H1 (cell line): ENCODE results near the gene RNF125. TPM values are rescaled to one million over a fixed set of nuclear protein-coding genes. Genes with fewer than 3 reads are reported as not detected.

Source experiments
- CTCF ChIA-PET: fragments of 300-600 bp; sonication (Branson Sonifier 250); formaldehyde crosslinking; loops from one replicate; lab custom pipeline; 2021; ENCODE audit not compliant: partially characterized antibody; lab: Charles Lee
- POLR2A ChIA-PET: fragments of 300-600 bp; sonication (Branson Sonifier 250); formaldehyde crosslinking; loops from one replicate; lab custom pipeline; 2021; ENCODE audit warnings: inconsistent platforms; ENCODE audit not compliant: partially characterized antibody; lab: Charles Lee
- DNase-seq, 2 experiments: peaks; one replicate each; pipeline versions ENCODE4 v3.0.0 to v3.0.0-alpha.2; 2010 to 2022; ENCODE audit warnings: low spot score in 2 of 2, low read depth in 1 of 2, mixed read lengths in 1 of 2
- FAIRE-seq: peaks from 2 replicates; lab custom pipeline; 2011; peaks lifted over from hg19 to GRCh38; lab: Jason Lieb, UNC
- H2AFZ ChIP-seq: 2 replicates; pipeline ENCODE4 v1.8.1; 2012; ENCODE audit warnings: low read length, inconsistent platforms
- H2AK5ac ChIP-seq: 2 replicates; pipeline ENCODE4 v1.6.1; 2013; ENCODE audit warnings: low read depth, low read length
- H2BK120ac ChIP-seq: replicated peaks from 2 replicates; pipeline ENCODE3; 2013; ENCODE audit warnings: low read depth, low read length, inconsistent platforms
- H2BK12ac ChIP-seq: 2 replicates; pipeline ENCODE4 v1.6.1; 2013; ENCODE audit warnings: low read depth, low read length
- H2BK15ac ChIP-seq: 2 replicates; pipeline ENCODE4 v1.6.1; 2013; ENCODE audit warnings: low read length
- H2BK20ac ChIP-seq: 2 replicates; pipeline ENCODE4 v1.6.1; 2013; ENCODE audit warnings: low read length
- H2BK5ac ChIP-seq: 2 replicates; pipeline ENCODE4 v1.6.1; 2013; ENCODE audit warnings: low read depth, low read length
- H3K14ac ChIP-seq: 2 replicates; pipeline ENCODE4 v1.6.1; 2013; ENCODE audit warnings: inconsistent platforms; ENCODE audit not compliant: insufficient read length
- H3K18ac ChIP-seq: 2 replicates; pipeline ENCODE4 v1.6.1; 2013; ENCODE audit warnings: low read length; ENCODE audit errors: extremely low read depth
- H3K23ac ChIP-seq: 2 replicates; pipeline ENCODE4 v1.6.1; 2013; ENCODE audit warnings: inconsistent platforms; ENCODE audit not compliant: insufficient read length
- H3K23me2 ChIP-seq: 2 replicates; pipeline ENCODE4 v1.6.1; 2013; ENCODE audit warnings: low read depth, low read length
- H3K27ac ChIP-seq: 2 replicates; pipeline ENCODE4 v1.6.1; 2011; ENCODE audit warnings: low read depth, low read length, inconsistent platforms
- H3K27me3 ChIP-seq, 4 experiments: replicated peaks in 1 of 4; 1 replicate in 1 of 4; 2 replicates in 3 of 4; pipeline versions ENCODE4 v1.6.1 to v1.8.1; 2011 to 2013; ENCODE audit warnings: low read length in 3 of 4, mild to moderate bottlenecking in 3 of 4, inconsistent platforms in 2 of 4, mixed read lengths in 2 of 4, moderate library complexity in 1 of 4; ENCODE audit not compliant: control insufficient read depth in 3 of 4, insufficient read depth in 3 of 4; ENCODE audit errors: extremely low read depth in 1 of 4
- H3K36me3 ChIP-seq, 4 experiments: 2 replicates each; pipeline versions ENCODE4 v1.6.1 to v1.8.1; 2011 to 2013; ENCODE audit warnings: mild to moderate bottlenecking in 4 of 4, low read length in 3 of 4, moderate library complexity in 2 of 4, control low read depth in 1 of 4, inconsistent platforms in 1 of 4; ENCODE audit not compliant: insufficient read depth in 4 of 4, control insufficient read depth in 2 of 4
- H3K4ac ChIP-seq: replicated peaks from 2 replicates; pipeline ENCODE3; 2013; ENCODE audit warnings: low read length, low read depth, mixed read lengths, inconsistent platforms; ENCODE audit not compliant: insufficient read length
- H3K4me1 ChIP-seq, 4 experiments: replicated peaks in 1 of 4; 1 replicate in 1 of 4; 2 replicates in 3 of 4; pipeline versions ENCODE4 v1.6.1 to v1.8.1; 2011 to 2013; ENCODE audit warnings: low read length in 3 of 4, inconsistent platforms in 2 of 4, mixed read lengths in 1 of 4; ENCODE audit not compliant: insufficient read depth in 4 of 4, control insufficient read depth in 3 of 4
- H3K4me2 ChIP-seq, 2 experiments: 2 replicates each; pipeline versions ENCODE4 v1.6.1 to v1.8.1; 2011 to 2013; ENCODE audit warnings: low read depth in 2 of 2, low read length in 2 of 2, control low read depth in 1 of 2, inconsistent platforms in 1 of 2, mild to moderate bottlenecking in 1 of 2; ENCODE audit not compliant: insufficient read depth in 1 of 2
- H3K4me3 ChIP-seq, 4 experiments: fragments of 200-600, 300-600 bp in 1 of 4; sonication (generic), shearing (Covaris generic), sonication (Bioruptor Twin) in 1 of 4; 2 replicates each; pipeline versions ENCODE4 v1.5.1 to v1.8.1; 2011 to 2016; ENCODE audit warnings: low read length in 4 of 4, low read depth in 3 of 4, control low read depth in 2 of 4, inconsistent platforms in 2 of 4, mild to moderate bottlenecking in 2 of 4, mixed read lengths in 1 of 4, moderate library complexity in 1 of 4; ENCODE audit not compliant: insufficient read depth in 2 of 4; ENCODE audit errors: extremely low read depth in 1 of 4
- H3K56ac ChIP-seq: replicated peaks from 2 replicates; pipeline ENCODE3; 2013; ENCODE audit warnings: low read depth, mild to moderate bottlenecking, mixed read lengths, low read length, inconsistent platforms; ENCODE audit not compliant: insufficient read length
- H3K79me1 ChIP-seq: 2 replicates; pipeline ENCODE4 v1.6.1; 2013; ENCODE audit warnings: low read depth, low read length, control low read depth
- H3K79me2 ChIP-seq, 2 experiments: 2 replicates each; pipeline versions ENCODE4 v1.6.1 to v1.8.1; 2012 to 2013; ENCODE audit warnings: low read length in 2 of 2, mild to moderate bottlenecking in 2 of 2, inconsistent platforms in 1 of 2; ENCODE audit not compliant: insufficient read depth in 2 of 2, control insufficient read depth in 1 of 2
- H3K9ac ChIP-seq, 4 experiments: replicated peaks in 1 of 4; 1 replicate in 1 of 4; 2 replicates in 3 of 4; pipeline versions ENCODE4 v1.6.1 to v1.8.1; 2011 to 2013; ENCODE audit warnings: low read depth in 3 of 4, low read length in 3 of 4, control low read depth in 2 of 4, mild to moderate bottlenecking in 2 of 4, moderate library complexity in 2 of 4, inconsistent platforms in 1 of 4; ENCODE audit errors: extremely low read depth in 1 of 4
- H3K9me3 ChIP-seq, 2 experiments: 2 replicates each; pipeline versions ENCODE4 v1.6.1 to v1.8.1; 2012 to 2013; ENCODE audit warnings: mild to moderate bottlenecking in 2 of 2, moderate library complexity in 2 of 2, control low read depth in 1 of 2, inconsistent platforms in 1 of 2, low read depth in 1 of 2, low read length in 1 of 2, mixed read lengths in 1 of 2; ENCODE audit not compliant: insufficient read depth in 2 of 2
- H4K20me1 ChIP-seq, 2 experiments: replicated peaks in 1 of 2; 2 replicates each; pipeline versions ENCODE3 to v1.8.1; 2011 to 2013; ENCODE audit warnings: inconsistent platforms in 2 of 2, low read length in 2 of 2, mild to moderate bottlenecking in 1 of 2; ENCODE audit not compliant: insufficient read depth in 2 of 2, control insufficient read depth in 1 of 2
- H4K5ac ChIP-seq: 2 replicates; pipeline ENCODE4 v1.6.1; 2013; ENCODE audit warnings: low read length, low read depth, mixed read lengths, inconsistent platforms; ENCODE audit not compliant: insufficient read length
- H4K8ac ChIP-seq: 2 replicates; pipeline ENCODE4 v1.8.0; 2013; ENCODE audit warnings: mild to moderate bottlenecking, moderate library complexity, low read length, inconsistent platforms; ENCODE audit not compliant: insufficient read depth; ENCODE audit errors: extremely low read depth
- H4K91ac ChIP-seq: replicated peaks from 2 replicates; pipeline ENCODE3; 2013; ENCODE audit warnings: low read length, mixed read lengths, inconsistent platforms; ENCODE audit not compliant: insufficient read length
- BACH1 ChIP-seq: IDR thresholded peaks from 2 replicates; pipeline ENCODE4 v1.6.1; 2012; ENCODE audit warnings: low read length, improper control_type of control experiment
- CBX5 ChIP-seq: fragments of 300-800, 300-1000 bp; sonication (generic); IDR thresholded peaks from 2 replicates; pipeline ENCODE4 v1.7.1; 2016; ENCODE audit warnings: antibody characterized with exemption, low read length, low read depth
- CREB1 ChIP-seq: IDR thresholded peaks from 2 replicates; pipeline ENCODE4 v1.6.1; 2012; ENCODE audit warnings: inconsistent platforms
- GABPA ChIP-seq: IDR thresholded peaks from 2 replicates; pipeline ENCODE4 v1.6.1; 2011; ENCODE audit warnings: mild to moderate bottlenecking, low read length, moderate library complexity, borderline replicate concordance; ENCODE audit not compliant: insufficient read depth
- KDM4A ChIP-seq: IDR thresholded peaks from one replicate; pipeline ENCODE4 v1.7.1; 2012; ENCODE audit warnings: low read depth, mild to moderate bottlenecking, moderate library complexity, low read length, inconsistent platforms; ENCODE audit not compliant: severe bottlenecking
- POLR2A ChIP-seq, 2 experiments: IDR thresholded peaks; 1 replicate in 1 of 2; 2 replicates in 1 of 2; pipeline ENCODE4 v1.6.1; 2011; ENCODE audit warnings: low read depth in 2 of 2, low read length in 2 of 2, mild to moderate bottlenecking in 2 of 2; ENCODE audit errors: control extremely low read depth in 1 of 2
- RBBP5 ChIP-seq: IDR thresholded peaks from 2 replicates; pipeline ENCODE4 v1.7.1; 2012; ENCODE audit warnings: low read depth, mild to moderate bottlenecking, inconsistent platforms, low read length, moderate library complexity, borderline replicate concordance
- RFX5 ChIP-seq: IDR thresholded peaks from 2 replicates; pipeline ENCODE4 v1.6.1; 2011; ENCODE audit warnings: low read depth, low read length, improper control_type of control experiment, borderline replicate concordance
- SAP30 ChIP-seq: fragments of 300-600 bp; sonication (generic); IDR thresholded peaks from 2 replicates; pipeline ENCODE4 v1.7.1; 2012; ENCODE audit warnings: low read length, moderate library complexity, mild to moderate bottlenecking, inconsistent platforms; ENCODE audit not compliant: insufficient read depth, insufficient replicate concordance
- WGBS, 2 experiments: shearing (Covaris generic) in 1 of 2; methylation state at CpG; one replicate each; pipeline versions ENCODE4 v1.1.6 to v1.1.7; 2013 to 2015; ENCODE audit warnings: low lambda C conversion rate in 2 of 2, mixed read lengths in 2 of 2, inconsistent platforms in 1 of 2, low coverage in 1 of 2, missing lambda C conversion rate in 1 of 2; ENCODE audit not compliant: insufficient replicate concordance in 2 of 2, insufficient coverage in 1 of 2, insufficient read length in 1 of 2; ENCODE audit errors: extremely low coverage in 1 of 2, missing lambda C conversion rate in 1 of 2; 5-methylcytosine and 5-hydroxymethylcytosine counted together
- polyA plus RNA-seq, 7 experiments: library from polyadenylated mRNA; depleted of rRNA in 3 of 7; stranded (reverse) in 5 of 7; unstranded in 2 of 7; fragments of >200 nt in 5 of 7; fragments of 200-250 nt in 2 of 7; gene quantifications; 1 replicate in 5 of 7; 2 replicates in 1 of 7; 4 replicates in 1 of 7; pipeline versions ENCODE4 v1.2.1 to v1.2.3, GENCODE V29; 2011 to 2013; ENCODE audit warnings: missing spikeins in 2 of 7, mixed read lengths in 2 of 7
- total RNA-seq: library from RNA; stranded (reverse); fragmentation: NEBNext Ultra II Directional; extraction: Animal tissue kit (Norgen Biotek cat#: 25700); gene quantifications from 2 replicates; pipeline ENCODE4 v1.2.1, GENCODE V29; 2021
- TF ChIP-seq, protein P1 (sequence below): IDR thresholded peaks from 2 replicates; pipeline ENCODE4 v1.6.1; 2011; ENCODE audit warnings: low read length, improper control_type of control experiment
- TF ChIP-seq, protein P2 (sequence below): IDR thresholded peaks from 2 replicates; pipeline ENCODE4 v1.6.1; 2012; ENCODE audit warnings: low read length, inconsistent platforms

RNF125 gene
- total and polyA plus RNA-seq, 2 of the 8 experiments (the other 6 are each of a cell fraction or from before 2014, with no cell fraction given) = 14.3 to 15.2 TPM

DNA sequence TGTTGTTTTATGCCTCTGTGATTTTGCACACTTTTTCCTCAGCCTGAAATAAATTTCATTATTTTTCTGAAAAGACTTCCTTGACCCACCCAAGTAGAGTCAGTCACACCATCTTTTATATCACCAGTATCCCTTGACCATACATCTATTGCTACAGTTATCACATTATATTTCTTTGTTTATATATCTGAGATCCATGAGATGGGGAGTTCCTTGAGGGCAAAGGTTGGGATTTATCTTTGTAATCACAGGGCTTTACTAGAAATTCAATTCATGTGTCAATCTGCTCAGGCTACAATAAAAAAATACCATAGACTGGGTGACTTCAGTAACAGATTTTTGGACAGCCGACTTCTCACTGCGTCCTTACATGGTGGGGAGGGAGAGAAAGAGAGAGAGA is 60.2 kb downstream of the RNF125 start:
- no peak overlapping the region for H4K5ac ChIP-seq
- POLR2A ChIA-PET = interaction anchor here (2.1 kb wide), 1 partner anchor 13 kb away, joined by 7 read pairs; the partner anchor contains the start of gene RNF138
- no peak overlapping the region for H2BK120ac ChIP-seq
- H3K4me1 ChIP-seq = no peaks in the 10 kb centered on the region
- no peaks in the 10 kb centered on the region for H3K23me2 ChIP-seq
- no peak overlapping the region for H2BK20ac ChIP-seq
- no peak overlapping the region for H4K8ac ChIP-seq
- H3K14ac ChIP-seq = no peak overlapping the region
- H3K79me1 ChIP-seq = no peaks in the 10 kb centered on the region
- H4K20me1 ChIP-seq = no peaks in the 10 kb centered on the region
- no peaks in the 10 kb centered on the region for H3K36me3 ChIP-seq
- no peak overlapping the region for H3K9ac ChIP-seq
- no peak overlapping the region for H3K4ac ChIP-seq
- H2AK5ac ChIP-seq = no peak overlapping the region
- FAIRE-seq = no peak
- no peak overlapping the region for H3K23ac ChIP-seq
- no peak overlapping the region for H2BK12ac ChIP-seq
- no peak overlapping the region for H4K91ac ChIP-seq
- no peak overlapping the region for H3K18ac ChIP-seq
- CTCF ChIA-PET = interaction anchor here (1.0 kb wide), 1 partner anchor 12 kb away, joined by 3 read pairs; no protein-coding TSS in a partner anchor
- H3K56ac ChIP-seq = no peak overlapping the region
- no peak for DNase-seq
- no peak overlapping the region for H2AFZ ChIP-seq
- no peak overlapping the region for H3K27ac ChIP-seq
- H3K4me3 ChIP-seq = no peak overlapping the region
- 94% methylated on average over 2 of the region's 2 CpGs; no CpG with 5 or more reads in 1 of the 2 experiments for WGBS, 2 experiments
- no peak overlapping the region for H2BK15ac ChIP-seq
- no peaks in the 10 kb centered on the region for H3K79me2 ChIP-seq
- H3K9me3 ChIP-seq = 0 out of 4 replicates have a peak, but pooled peaks cover 0 to 2% of the 10 kb centered on the region in 2 experiments
- no peak overlapping the region for H3K4me2 ChIP-seq
- no peak overlapping the region for H2BK5ac ChIP-seq
- no peaks in the 10 kb centered on the region for H3K27me3 ChIP-seq
- TF ChIP-seq, protein P1, sequence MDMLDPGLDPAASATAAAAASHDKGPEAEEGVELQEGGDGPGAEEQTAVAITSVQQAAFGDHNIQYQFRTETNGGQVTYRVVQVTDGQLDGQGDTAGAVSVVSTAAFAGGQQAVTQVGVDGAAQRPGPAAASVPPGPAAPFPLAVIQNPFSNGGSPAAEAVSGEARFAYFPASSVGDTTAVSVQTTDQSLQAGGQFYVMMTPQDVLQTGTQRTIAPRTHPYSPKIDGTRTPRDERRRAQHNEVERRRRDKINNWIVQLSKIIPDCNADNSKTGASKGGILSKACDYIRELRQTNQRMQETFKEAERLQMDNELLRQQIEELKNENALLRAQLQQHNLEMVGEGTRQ = no peak
- TF ChIP-seq POLR2A (IDR thresholded peaks at IDR 0.05; ENCODE audit: control extremely low read depth in 1 of 2, low read depth in 2 of 2, low read length in 2 of 2) (no peak), SAP30 (no peak), KDM4A (no peak), BACH1 (no peak), RFX5 (no peak), CREB1 (no peak), GABPA (no peak), RBBP5 (no peak), CBX5 (no peak)
- TF ChIP-seq, protein P2, sequence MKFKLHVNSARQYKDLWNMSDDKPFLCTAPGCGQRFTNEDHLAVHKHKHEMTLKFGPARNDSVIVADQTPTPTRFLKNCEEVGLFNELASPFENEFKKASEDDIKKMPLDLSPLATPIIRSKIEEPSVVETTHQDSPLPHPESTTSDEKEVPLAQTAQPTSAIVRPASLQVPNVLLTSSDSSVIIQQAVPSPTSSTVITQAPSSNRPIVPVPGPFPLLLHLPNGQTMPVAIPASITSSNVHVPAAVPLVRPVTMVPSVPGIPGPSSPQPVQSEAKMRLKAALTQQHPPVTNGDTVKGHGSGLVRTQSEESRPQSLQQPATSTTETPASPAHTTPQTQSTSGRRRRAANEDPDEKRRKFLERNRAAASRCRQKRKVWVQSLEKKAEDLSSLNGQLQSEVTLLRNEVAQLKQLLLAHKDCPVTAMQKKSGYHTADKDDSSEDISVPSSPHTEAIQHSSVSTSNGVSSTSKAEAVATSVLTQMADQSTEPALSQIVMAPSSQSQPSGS = no peak
